ENCODE data around the gene REXO1.

DNA sequence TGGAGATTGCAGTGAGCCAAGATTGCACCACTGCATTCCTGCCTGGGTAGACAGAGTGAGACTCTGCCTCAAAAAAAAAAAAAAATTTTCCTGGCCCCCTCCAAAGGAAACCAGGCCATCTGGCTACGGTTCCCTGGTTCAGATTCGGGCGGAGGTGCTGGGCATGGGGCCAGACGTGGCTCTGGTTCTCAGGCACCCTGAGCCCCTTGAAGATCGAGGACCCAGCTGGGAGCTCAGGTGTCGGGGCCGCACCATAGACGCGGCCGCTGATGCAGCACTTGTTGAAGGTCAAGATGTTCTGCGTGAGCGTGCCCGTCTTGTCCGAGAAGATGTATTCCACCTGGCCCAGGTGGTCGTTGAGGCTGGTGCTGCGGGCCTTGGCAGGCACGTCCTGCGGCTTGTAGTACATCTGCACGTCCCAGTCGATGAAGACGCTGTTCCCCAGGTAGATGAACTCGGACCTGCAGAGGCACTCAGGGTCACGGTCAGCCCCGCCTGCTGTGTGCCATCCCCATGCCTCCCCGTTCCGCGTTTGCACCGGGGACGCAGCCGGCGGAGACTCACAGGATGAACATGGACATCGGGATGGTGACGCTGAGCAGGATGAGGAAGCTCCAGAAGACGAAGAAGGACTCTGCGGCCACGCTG, 48.5 kb downstream of the REXO1 start:
- no peak for TF ChIP-seq POLR2AphosphoS5 (IDR thresholded peaks at IDR 0.05; ENCODE audit: low read depth, low read length)
- TF ChIP-seq, protein P1, sequence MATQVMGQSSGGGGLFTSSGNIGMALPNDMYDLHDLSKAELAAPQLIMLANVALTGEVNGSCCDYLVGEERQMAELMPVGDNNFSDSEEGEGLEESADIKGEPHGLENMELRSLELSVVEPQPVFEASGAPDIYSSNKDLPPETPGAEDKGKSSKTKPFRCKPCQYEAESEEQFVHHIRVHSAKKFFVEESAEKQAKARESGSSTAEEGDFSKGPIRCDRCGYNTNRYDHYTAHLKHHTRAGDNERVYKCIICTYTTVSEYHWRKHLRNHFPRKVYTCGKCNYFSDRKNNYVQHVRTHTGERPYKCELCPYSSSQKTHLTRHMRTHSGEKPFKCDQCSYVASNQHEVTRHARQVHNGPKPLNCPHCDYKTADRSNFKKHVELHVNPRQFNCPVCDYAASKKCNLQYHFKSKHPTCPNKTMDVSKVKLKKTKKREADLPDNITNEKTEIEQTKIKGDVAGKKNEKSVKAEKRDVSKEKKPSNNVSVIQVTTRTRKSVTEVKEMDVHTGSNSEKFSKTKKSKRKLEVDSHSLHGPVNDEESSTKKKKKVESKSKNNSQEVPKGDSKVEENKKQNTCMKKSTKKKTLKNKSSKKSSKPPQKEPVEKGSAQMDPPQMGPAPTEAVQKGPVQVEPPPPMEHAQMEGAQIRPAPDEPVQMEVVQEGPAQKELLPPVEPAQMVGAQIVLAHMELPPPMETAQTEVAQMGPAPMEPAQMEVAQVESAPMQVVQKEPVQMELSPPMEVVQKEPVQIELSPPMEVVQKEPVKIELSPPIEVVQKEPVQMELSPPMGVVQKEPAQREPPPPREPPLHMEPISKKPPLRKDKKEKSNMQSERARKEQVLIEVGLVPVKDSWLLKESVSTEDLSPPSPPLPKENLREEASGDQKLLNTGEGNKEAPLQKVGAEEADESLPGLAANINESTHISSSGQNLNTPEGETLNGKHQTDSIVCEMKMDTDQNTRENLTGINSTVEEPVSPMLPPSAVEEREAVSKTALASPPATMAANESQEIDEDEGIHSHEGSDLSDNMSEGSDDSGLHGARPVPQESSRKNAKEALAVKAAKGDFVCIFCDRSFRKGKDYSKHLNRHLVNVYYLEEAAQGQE (IDR thresholded peaks at IDR 0.05; ENCODE audit: insufficient read depth in 1 of 2, low read depth in 2 of 2, low read length in 2 of 2): no peak
- no peak for TF ChIP-seq TAF1 (IDR thresholded peaks at IDR 0.05; ENCODE audit: borderline replicate concordance, insufficient read depth, low read length)

Data from PFSK-1 (cell line).